Myometrial cell (primary cell): ENCODE measurements around the gene S100A5. TPM values are rescaled to one million over a fixed set of nuclear protein-coding genes. Genes with fewer than 3 reads are reported as not detected.

Source experiments
- total RNA-seq: library from RNA; depleted of rRNA; stranded (reverse); fragments of >200 nt; gene quantifications from 2 replicates; pipeline ENCODE4 v1.2.3, GENCODE V29; 2015

The S100A5 gene
- total RNA-seq: 1.4 TPM in 1 of 2 replicates, not detected in the other

GRCh38 chr1:153540394-153541361, at the start of gene S100A5:
TSS of gene S100A5 (minus strand) at chr1:153540934. CDS start at chr1:153540191, 743 bp downstream.

DNA sequence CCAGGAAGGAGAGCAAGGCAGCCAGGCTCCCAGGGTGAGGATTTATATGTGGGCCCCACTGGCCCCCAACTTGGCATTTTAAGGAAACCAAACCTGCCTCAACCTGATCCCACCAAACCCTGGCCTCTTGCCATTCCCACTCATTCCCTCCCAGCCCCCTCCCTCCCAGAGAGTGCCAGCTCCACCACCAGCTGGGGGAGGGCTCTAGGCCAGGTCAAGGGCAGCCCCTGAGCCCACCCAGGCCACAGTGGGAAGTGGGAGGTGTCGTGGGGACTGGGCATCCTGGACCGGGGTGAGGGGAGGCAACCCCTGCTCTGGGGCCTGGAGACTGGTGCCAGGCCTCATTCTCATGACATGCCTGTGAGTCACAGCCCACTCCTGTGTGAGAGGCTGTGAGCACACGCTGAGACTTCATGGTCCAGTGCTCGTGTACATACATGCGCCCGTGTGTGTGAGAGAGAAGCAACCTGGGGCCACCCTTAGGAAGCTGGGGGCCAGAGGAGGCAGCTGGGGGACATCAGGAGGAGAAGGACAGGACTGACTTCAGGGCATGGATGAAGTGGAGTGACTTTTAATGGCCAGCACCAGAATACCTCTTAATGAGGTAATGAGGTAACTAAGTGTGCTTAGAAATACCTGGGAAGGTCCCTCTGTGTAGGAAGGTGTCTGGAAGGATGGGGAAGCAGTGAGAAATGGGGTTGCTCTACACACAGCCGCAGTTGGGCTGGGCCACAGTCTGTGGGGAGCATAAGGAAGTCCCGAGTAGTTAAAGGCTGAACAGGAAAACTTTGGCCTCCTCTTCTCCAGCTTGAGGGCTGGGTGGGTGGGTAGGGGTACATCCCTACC, 25.0 kb upstream of the S100A5 start, which contains the start of gene S100A2:
S100A2 (minus strand) TSS at position 316 of the 846 bp plus-strand sequence. CDS start 1,967 bp downstream, outside the sequence.

DNA sequence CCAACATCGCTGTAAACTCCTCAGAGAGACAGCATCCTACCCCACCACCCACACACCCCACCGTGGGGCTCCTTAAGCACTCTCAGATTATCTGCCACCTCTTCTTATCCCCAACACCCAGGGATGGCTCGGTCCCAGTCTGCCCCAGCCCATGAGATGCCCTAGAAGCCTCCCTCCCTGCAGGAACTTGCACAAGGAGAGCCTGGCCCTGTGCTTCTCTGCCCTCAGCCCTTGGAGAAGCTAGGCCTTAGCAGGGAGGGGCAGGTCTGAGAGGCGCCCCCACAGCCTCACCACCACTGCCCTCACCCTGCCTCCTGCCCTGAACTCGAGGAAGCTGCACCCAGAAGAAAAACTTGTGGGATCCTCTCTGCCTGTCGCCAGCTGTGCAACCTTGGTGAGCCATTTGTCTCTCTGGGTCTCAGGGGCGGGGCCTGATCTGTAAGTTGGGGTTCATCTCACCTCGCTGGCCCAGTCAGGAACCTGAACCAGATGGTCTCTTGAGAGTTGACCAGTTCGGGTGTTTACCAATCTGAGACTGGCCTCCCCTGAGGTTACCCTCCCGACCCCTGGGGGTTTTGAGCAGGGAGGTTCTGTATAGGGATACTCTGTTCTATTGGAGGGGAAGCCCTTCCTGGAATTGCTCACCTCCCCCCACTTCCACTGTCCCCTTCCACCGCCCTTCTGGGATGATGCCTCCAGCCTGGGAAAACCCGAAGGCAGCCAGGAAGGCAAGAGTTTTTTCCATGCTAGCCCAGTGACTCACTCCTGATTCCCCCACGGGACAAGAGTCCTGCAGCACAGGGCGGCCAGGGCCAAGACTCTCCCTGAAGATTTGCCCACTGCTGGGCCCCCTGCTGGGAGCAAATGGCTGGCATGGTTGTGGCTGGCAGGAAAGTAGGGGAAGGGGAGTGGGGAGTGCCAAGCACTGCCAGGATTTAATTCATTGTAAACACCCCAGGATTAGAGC, 8.3 kb upstream of the S100A5 start, which contains the start of gene S100A3:
S100A3 (minus strand) TSS at position 537 of the 967 bp plus-strand sequence. CDS start 773 bp downstream, outside the sequence.

GRCh38 chr1:153545067-153546055, 4.6 kb upstream of the S100A5 start, which contains the start of gene S100A4:
TSS of gene S100A4 (minus strand) at chr1:153545806. CDS start at chr1:153544794, 1,012 bp downstream.

DNA sequence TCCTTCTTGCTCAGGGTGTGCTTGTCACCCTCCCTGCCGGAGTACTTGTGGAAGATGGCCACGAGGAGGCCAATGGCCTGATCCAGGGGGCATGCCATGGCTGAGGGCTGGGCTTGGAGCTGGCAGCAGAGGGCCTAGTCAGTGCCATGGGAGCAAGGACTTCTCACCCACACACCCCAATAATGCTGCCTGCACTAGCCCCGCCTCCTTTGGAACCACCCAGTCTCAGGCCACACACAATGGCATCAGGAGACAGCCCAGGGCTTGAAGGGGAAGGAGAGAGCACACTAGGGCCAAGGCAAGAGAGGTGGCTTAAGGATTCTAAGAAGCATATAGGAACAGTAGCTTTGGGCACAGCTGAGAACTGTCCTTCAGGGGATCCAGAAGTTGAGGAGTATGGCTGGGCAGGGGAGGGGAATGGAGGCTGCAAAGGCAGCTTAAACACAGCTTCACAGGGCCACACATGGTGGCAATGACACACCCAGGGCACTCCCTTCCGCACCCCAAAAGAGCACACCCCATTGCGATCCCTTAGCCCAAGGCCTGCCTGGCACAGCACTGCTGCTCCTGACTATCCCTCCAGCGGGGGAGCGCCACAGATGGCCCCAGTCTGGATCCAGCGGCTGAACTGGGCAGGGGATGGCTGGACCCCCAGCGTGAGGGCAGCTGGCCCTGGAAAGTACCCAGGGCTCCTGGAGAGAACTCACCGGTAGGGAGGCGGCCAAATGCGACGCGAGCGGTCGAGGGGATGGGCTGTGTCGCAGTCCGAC, 5.3 kb downstream of the S100A5 start, which contains the start of gene S100A6:
S100A6 (minus strand) TSS at position 750 of the 770 bp plus-strand sequence; CDS start at position 98, 652 bp downstream.

Other genes starting within 250 kb of the S100A5 start
- gene PGLYRP3, start 228.0 kb downstream of the S100A5 start, total RNA-seq: not detected in 2 replicates
- gene PGLYRP4, start 192.1 kb downstream of the S100A5 start, total RNA-seq: not detected in 2 replicates
- not detected in 2 replicates for gene S100A9, start 183.1 kb downstream of the S100A5 start, total RNA-seq
- not detected in 2 replicates for gene S100A12, start 165.3 kb downstream of the S100A5 start, total RNA-seq
- gene S100A8, start 149.9 kb downstream of the S100A5 start, total RNA-seq: not detected in 2 replicates
- gene S100A7A, start 124.4 kb downstream of the S100A5 start, total RNA-seq: not detected in 2 replicates
- gene S100A7, start 80.3 kb downstream of the S100A5 start, total RNA-seq: not detected in 2 replicates
- 1,090 and 1,431 TPM in 2 replicates for gene S100A6, start 4.9 kb downstream of the S100A5 start, total RNA-seq
- 45.3 and 54.9 TPM in 2 replicates for gene S100A4, start 4.9 kb upstream of the S100A5 start, total RNA-seq
- gene S100A3, start 8.3 kb upstream of the S100A5 start, total RNA-seq: 5.8 and 15.8 TPM in 2 replicates
- 0.29 and 2.3 TPM in 2 replicates for gene S100A2, start 24.9 kb upstream of the S100A5 start, total RNA-seq
- 807 and 927 TPM in 2 replicates for gene S100A16, start 72.2 kb upstream of the S100A5 start, total RNA-seq
- not detected in 2 replicates for gene S100A14, start 75.4 kb upstream of the S100A5 start, total RNA-seq
- 262 and 338 TPM in 2 replicates for gene S100A13, start 86.6 kb upstream of the S100A5 start, total RNA-seq
- gene S100A1, start 87.5 kb upstream of the S100A5 start, total RNA-seq: not detected in 2 replicates
- gene CHTOP, start 93.1 kb upstream of the S100A5 start, total RNA-seq: 36.0 and 43.8 TPM in 2 replicates
- 71.8 and 89.7 TPM in 2 replicates for gene SNAPIN, start 117.8 kb upstream of the S100A5 start, total RNA-seq
- 266 and 297 TPM in 2 replicates for gene ILF2, start 130.1 kb upstream of the S100A5 start, total RNA-seq
- gene NPR1, start 137.8 kb upstream of the S100A5 start, total RNA-seq: 4.4 and 6.1 TPM in 2 replicates
- 26.5 and 27.6 TPM in 2 replicates for gene INTS3, start 187.1 kb upstream of the S100A5 start, total RNA-seq
- gene SLC27A3, start 234.5 kb upstream of the S100A5 start, total RNA-seq: 5.8 and 8.7 TPM in 2 replicates